Stimulated activated CD8-positive, alpha-beta memory T cell treated with anti-CD3 and anti-CD28 coated beads, Interleukin-15, amount 100 ng/mL, for 1 hour (primary cell): ENCODE results near the gene SLC35F4.
"Not testable (repeated sequence)": the region's sequence is repeated elsewhere in the genome, so short reads cannot be mapped to it uniquely, and the experiment has no call there.

ENCODE experiments used
- DNase-seq: peaks from one replicate; pipeline ENCODE4 v3.0.0-alpha.2; 2020; ENCODE audit warnings: low read depth

The SLC35F4 gene

DNA sequence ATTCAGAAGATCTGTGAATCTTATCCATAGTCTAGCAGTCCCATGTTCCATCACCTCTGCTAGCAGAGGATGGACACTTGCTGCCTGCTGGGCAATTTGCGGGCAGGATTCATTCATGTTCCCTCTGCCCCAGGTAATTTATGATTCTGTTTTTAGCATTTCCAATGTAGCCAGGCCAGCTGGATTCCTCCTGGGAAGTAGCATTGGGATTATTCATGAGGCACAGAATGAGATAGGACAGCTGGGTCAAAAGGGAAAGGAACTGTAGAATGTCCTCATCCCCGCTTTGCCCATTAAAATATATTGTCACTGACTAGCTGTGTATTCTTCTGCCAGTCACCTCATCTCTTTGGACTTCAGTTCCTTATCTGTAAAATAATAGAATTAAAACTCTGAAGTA lies 68.7 kb downstream of the SLC35F4 start:
- DNase-seq = no peak

DNA sequence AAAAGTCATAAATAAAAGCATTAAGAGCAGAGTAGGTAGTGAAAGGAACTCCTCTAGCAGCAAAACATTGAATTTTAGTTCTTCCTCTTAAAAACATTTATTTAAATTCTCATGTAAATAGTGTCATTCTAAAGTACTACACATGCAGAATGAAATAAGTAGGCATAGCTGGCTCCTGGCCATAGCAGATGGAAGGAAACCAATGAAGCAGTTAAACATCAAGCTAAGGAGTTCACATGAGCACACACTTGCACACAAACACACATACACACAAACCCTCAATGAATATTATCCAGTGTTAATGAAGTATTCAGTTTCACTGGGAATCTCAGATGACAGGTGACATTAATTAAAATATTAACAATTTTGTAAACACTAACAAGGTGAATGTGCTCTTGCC lies 69.3 kb downstream of the SLC35F4 start:
- DNase-seq = no peak

DNA sequence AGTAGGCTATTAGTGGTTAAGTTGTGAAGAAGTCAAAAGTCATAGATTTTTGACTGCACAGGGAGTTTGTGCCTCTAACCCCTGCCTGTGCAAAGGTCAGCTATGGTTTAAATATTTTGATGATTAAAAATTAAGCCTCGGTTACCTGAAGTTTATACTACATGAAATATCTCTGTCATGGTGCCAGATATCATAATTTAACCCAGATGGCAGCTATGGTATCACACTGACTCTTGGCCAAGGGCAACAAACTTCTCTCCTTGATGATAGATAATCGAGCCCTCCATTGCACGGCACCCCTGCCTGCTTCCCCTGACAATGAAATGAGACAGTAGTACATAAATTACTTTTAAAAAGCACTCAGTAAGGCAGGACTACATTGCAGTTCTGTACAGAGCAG lies 80.8 kb downstream of the SLC35F4 start:
- DNase-seq = no peak

DNA sequence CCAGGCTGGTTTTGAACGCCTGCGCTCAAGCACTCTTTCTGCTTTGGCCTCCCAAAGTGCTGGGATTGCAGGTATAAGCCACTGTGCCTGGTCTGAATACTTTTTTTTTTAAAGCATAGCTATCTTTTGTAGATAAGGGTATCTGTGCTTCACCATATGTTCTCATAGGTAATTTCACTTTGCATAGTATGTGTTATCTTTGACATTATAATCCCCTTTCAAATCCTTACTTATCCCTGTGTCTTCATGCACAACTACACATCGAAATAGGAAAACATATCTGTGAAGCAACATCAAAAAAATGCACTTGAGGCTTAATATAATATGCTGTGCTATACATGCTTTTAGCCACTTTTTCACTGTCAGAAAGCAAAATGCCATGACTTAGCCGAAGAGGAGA lies 94.1 kb downstream of the SLC35F4 start:
- no peak for DNase-seq

DNA sequence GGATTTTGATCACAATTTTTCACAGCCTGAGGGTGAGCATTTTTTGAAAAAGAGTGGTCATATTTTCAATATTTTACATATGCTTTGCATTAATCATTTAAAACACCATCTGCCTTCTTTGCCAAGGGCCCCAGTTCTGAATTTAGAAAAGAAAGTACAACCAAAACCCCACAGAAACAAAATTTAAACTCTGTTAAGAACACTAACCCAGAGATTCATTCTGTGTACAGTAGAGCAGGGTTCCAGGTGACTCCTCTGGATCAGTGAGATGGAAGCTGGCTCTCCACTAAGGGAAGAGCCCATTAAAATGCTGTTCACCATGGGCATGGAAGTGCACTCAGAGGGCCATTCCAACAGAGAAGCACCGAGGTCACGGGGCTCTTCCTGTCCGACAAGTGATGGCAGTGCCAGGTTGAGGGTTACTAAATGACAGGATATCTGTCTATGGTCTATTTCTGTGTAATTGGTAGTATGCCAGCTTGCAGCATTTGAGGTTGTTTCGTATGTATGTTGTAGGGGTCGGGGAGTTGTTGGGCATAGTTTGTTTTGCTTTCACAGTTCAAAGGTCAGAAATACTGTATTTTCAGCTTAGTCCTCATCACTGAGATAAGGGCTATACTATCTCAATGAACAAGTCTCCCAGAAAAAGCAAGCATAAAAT lies 95.9 kb downstream of the SLC35F4 start:
- no peak for DNase-seq

DNA sequence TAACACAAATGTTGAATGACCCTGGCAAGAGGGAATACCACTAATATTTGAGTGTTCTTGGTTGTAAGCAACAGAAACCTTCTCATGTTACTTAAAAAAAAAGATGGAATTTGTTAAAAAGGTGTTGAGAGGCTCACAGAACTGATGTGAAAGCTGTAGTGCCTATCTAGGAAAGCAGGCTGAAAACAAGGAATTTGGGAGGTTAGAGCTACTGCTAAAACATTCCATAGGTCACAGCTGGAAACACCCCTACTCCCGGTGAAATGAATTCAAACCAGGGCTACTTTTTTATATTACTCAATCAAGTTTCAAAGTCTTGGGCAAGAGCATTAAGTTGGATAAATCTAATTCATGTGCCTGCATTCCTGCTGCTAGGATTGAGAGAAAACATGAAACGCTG lies 104.1 kb downstream of the SLC35F4 start:
- no peak for DNase-seq

DNA sequence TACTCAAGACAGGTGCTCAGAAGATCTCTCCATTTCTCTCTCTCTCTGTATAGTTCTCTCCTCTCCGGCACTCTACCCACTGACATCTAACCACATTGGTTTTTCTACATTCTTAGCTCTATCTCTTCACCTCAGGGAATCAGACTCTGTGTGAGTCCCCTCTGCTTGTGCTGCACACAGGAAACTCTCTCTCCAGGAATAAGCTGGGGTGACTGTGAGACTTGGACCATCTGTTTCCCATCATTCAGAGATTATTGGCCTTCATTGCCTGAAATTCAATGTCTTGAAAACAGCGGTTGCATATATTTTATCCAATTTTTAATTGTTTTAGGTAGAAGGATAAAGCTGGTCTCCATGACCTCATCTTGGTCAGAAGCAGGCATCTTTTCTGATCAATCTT lies 105.0 kb downstream of the SLC35F4 start:
- DNase-seq = no peak

DNA sequence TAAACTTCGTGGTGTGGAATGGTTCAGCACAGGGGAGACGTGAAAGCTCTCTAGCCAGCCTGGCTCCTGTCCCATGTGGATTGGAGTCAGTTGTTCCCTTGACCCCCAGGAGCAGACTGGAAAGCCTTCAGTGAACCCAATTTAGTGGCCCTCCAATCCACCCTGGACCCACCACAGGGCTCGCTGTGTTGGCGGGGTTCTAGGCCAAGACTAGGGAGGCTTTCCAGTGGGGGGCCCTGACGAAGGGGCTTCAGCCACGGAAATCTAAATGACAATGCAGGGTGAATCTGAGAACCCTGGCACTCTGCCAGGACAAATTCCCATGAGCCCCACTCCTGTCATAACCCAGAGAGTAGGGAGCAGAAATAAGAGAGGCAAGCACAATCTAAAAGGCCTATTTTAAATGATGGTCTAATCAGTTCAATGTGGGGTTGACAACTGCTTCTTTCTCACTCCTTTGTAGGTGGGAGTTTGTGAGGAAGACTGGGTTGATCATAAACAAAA lies 110.8 kb downstream of the SLC35F4 start:
- DNase-seq = no peak

DNA sequence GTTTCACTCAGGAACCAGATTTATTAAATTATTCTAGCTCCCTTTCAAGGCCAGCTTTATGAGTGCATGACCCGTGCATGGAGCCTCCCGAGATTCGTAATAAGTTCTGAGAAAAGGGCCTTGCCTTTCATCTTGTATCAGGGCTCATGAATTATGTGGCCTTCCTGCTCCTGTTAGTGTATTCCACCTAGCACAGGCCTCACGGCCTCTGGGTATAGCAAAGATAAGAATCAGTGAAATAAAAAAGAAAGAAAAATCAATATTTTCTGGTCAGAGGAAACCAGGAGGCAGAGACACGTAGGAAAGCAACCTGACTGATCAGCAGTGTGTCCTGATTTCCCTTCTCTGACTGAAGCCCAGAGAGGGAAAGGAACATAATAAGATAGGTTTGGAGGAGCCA lies 111.4 kb downstream of the SLC35F4 start:
- no peak for DNase-seq

DNA sequence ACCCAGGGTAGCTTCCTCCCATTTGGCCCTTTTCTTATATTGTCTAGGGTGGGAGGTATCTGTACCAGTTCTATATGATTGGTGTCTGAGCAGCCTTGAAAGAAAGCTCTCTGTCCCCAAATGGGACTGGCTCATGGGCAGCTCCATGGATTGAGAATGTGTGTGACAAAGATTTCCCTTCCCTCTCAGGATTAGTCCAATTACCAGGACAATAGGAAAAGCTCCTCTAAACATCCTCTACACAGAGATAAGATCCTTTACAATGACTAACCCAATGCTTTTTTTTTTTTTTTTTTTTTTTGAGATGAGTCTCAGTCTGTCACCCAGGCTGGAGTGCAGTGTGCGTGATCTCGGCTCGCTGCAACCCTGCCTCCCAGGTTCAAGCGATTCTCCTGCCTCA lies 112.1 kb downstream of the SLC35F4 start:
- DNase-seq = no peak

DNA sequence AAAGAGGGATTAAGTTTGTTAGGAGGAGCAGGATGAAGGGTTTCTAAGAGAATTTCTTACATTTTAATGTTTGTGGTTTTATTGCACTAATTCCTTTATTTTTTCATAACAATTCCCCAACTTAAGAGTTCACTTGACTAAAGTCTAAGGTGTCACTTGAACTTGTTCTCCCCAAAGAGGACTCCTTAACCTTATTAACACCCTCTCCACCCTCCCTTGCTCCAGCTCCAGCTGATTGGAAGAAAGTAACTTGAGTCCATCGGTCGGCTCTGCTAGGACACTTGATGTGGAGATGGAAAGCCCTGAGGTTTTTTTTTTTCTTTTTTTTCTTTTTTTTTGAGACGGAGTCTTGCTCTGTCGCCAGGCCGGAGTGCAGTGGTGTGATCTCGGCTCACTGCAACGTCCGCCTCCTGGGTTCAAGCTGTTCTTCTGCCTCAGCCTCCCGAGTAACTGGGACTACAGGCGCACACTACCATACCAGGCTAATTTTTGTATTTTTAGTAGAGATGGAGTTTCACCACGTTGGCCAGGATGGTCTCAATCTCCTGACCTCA lies 113.7 kb downstream of the SLC35F4 start:
- not testable (repeated sequence) for DNase-seq

DNA sequence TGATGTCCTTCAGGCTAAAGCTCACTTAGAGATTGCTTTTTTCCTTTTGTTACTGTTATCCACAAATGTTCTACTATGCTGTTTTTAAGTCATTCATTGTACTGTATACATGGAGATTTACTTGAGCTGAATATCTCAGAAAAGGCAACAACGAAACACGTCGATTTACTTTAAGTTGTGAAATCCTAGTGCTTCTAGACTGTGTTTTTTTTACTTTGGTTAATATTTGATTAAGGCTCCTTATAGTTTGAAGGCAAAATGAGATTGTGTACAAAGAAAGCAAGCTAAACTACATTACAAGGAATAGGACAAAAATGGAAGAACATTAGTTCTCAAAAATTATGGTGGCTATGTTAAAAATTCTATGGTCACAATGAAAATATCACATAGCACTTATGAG lies 114.5 kb downstream of the SLC35F4 start:
- DNase-seq = no peak

DNA sequence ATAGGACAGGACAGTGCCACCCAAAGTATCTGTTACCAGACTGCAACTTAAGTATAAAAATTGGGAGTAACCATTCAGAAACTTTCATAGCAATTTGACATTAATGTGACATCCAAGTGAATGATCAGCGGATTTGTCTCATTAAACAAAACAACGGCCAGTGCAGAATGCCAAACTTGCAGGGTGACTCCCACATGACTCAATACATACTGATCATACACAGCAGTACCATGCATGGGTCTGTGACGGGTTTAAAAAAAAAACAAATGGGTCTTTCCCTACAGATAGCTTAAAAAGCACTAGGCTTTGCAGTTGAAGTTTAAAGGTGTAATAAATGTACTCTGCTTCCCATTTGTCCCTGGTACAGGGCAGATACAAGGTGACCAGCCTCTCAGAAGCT lies 116.6 kb downstream of the SLC35F4 start:
- no peak for DNase-seq

DNA sequence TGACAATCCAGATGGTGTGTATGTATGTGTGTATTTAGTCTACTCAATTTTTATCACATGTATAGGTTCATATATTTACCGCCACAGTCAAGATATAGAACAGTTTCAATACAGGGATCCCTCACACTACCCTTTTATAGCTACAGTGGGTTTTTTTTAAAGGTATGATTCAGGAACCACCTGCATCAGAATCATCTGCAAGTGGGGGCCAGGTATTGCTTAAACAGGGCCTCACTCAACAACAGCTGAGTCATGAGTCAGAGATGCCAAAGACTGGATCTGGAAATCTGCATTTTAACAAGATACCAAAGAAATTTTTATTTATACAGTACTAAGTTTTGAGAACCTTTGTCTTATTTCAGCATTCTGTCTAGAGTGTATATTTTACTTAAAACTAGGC lies 117.6 kb downstream of the SLC35F4 start:
- no peak for DNase-seq

DNA sequence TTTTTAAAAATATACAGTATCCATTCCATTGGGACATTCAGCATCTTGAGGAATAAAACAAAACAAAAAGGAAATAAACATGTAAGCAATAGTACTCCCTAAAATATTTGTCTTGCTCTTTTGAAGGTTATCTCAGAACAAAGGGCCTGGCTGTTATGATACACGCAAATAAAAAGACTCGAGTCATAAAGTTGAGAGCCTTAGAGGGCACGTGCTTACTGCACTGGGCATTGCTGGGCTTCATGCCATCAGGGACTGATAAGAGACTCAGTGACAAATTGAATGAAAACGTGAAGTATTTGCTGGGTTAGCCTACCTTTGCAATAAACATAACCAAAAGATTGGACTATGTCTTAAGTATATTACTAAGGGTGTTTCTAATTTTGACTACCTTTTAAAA lies 118.9 kb downstream of the SLC35F4 start:
- no peak for DNase-seq

DNA sequence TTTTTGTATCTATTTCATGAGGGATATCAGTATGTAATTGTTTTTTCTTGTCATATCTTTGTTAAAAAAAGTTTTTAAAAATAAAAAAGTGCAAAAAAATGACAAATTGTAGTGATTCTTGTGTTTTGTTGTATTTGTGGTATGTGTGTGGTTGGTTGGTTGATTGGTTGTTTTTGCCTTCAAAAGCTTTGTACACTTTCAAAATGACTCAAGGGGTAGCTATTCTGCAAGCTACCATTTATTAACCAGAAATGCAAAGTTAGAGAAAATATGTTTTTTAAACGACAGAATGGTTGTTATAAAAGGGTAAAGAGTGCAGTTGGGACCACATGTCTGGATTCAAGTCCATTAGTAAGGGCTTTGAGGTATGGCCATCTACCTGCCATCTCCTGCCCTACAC lies 119.3 kb downstream of the SLC35F4 start:
- no peak for DNase-seq

DNA sequence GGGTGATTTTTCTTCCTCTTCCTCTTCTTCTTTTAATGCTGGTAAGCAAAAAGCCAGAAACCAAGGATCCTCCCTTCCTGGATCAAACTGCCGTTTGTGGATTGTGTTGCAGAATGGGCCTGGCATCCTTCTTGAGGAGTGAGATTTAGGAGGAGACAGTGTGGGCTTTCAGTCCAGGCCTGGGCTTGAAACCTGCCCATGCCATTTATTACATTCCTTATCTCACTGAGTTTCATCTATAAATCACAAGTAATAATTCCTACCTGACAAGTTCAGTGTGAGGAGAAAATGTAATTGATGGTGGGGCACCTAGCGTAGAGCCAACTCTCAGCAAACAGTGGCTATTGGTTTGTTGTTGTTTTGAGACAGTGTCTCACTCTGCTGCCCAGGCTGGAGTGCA lies 126.4 kb downstream of the SLC35F4 start:
- no peak for DNase-seq

DNA sequence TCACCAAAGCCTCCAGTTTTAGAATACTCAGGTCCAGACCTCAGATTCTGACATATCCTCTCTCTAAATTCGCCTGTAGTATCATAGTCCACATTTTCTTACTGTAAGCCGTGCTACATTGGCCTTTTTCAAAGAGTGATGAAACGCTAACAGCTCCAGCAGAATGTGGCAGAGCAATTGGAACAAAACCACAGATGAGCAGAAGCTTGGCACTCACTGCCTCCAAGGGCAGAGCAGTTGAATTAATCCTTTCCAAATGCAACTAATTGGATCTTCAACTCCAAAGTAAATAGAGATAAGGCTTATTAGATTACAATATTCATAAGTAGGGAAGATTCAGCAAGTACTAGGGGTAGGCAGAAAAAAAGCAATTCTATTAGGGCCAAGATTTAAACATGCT lies 128.3 kb downstream of the SLC35F4 start:
- DNase-seq = no peak

DNA sequence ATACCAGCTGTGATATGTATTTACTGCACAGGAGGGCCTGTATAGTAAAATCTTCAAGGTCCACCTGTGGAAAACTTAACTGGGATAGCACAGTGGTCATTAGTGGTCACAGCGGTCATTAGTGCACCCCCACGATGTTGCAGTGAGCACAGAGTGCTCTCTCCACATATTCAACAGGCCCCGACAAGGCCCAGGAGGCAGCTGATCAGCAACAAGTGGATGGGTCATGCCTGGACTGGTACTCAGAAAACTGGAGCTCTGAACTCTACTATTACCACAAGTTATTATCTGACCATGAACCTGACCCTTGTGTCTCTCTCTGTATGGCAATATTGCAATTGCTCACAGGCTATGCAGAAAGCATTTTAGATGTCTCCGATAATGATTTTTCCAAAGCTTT lies 129.5 kb downstream of the SLC35F4 start:
- DNase-seq = no peak

DNA sequence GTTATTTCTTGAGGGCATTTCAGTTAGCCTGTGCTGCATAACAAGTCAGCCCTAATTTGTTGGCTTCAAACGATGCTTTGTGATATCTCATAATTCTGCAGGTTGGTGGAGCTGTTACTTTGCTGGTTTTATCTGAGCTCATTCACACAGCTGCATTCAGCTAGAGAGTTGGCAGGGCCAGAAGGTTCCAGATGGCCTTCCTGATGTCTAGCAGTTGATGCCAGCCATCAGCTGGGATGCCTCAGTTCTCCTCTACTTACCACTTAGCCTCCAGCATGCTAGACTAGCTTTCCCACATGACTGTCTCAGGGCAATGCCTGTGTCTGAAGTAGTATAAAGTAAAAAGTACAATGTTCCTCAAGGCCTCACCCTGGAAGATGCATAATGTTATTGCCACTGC lies 130.6 kb downstream of the SLC35F4 start:
- no peak for DNase-seq

DNA sequence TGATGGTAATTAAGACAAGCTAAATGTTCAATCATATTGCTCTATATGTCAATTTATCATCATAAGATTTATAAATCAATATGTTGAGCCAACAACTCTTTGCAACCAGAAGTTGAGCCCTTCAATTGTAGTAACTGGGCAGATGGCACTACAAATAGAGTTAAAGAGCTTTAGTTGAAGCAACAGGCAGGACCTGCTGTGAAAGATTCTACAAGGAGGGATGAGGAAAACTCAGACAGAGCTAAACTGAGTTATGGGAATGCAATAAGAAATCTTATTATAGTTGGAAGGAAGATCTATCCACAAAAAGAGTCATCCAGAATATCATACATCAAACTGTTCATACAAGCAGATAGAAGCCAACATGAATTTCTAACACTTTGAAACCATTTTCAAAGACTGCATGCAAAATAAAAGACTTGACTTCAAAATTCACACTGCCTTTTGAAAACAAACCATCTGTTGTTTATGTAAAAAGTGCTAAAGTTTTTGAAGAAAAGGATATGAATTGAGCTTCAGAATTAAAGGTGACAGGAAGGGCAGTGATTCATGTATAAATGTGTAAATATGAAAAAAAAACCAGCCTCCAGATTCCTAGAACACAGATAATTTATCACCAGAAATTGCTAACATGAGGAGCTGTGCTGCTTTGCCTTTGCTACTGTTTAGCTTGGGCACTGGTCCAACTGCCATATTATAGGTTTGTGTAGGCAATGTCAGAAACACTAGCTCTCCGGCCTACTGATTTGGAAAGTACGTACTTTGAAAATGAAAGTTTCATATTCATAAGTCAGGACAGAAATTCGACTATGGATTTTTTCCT lies 133.2 kb downstream of the SLC35F4 start:
- no peak for DNase-seq

DNA sequence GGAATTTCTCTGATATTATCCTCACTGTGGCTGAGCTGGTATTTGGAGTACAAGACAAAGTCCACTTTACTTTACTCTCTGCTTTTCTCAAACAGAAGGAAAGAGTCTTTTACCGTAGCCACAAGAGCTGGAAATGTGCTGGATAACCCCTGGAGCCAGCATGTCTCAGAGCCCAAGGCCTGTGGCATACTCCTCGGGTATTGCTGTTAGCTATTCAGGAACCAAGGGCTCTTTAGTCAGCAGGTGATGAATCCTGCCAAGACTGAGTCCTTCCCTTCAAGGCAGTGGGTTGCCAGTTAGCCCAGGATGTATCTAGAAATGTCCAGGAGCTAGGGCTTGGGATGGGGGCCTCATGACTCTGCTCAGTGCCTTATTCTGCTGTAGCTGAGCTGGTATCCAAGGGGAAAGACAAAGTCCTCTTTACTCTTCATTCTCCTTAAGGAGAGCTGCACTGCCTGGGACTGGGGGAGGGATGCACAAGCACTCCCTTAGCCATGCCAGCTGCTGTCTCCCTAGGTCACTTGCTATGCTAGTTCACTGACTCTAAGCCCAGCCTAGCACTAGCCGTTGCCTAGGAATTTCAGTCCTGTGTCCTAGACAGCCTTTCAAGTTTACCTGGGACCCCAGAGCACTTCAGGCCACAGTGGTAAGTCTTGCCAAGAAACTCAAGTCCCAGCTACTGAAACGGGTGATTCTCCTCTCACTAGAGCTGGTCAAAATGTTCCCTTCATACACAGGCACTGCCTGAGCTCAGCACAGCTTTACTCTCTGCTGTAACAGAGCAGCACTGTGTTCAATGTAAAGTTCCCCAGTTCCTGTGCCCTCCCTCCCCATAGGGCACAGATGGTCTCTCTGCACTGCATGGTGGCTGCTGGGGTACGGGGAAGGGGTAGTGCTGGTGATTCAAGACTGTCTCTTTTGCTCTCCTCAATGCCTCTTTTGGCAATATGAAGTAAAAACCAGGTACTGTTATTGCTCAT lies 136.4 kb downstream of the SLC35F4 start:
- no peak for DNase-seq
